HG02759 (cell line): ENCODE results near the gene NANOGP8.
"Not testable (repeated sequence)": the region's sequence is repeated elsewhere in the genome, so short reads cannot be mapped to it uniquely, and the experiment has no call there.

Experiments used
- ATAC-seq: cut with Tn5 transposase; IDR thresholded peaks from one replicate; pipeline ENCODE4 v1.9.1; 2021; ENCODE audit warnings: mild to moderate bottlenecking, moderate library complexity; ENCODE audit not compliant: unreplicated experiment

NANOGP8 gene

GRCh38 chr15:35085176-35085919, at the start of gene NANOGP8:
Gene NANOGP8, minus strand, starts transcription at chr15:35085295. Its CDS starts 185 bp downstream, at chr15:35085110.
- not testable (repeated sequence) for ATAC-seq

- no peak for ATAC-seq
Measured at GRCh38 chr15:35134299-35134698, 49.2 kb upstream of the NANOGP8 start.

- no peak for ATAC-seq
Measured at GRCh38 chr15:35130245-35130644, 45.1 kb upstream of the NANOGP8 start.

- no peak for ATAC-seq
Measured at GRCh38 chr15:35129361-35129760, 44.3 kb upstream of the NANOGP8 start.

- ATAC-seq, result no peak
Measured at GRCh38 chr15:35127717-35128116, 42.6 kb upstream of the NANOGP8 start.

GRCh38 chr15:35126236-35126635, 41.1 kb upstream of the NANOGP8 start:
- no peak for ATAC-seq

- no peak for ATAC-seq
Measured at GRCh38 chr15:35123743-35124142, 38.6 kb upstream of the NANOGP8 start.

GRCh38 chr15:35121611-35122359, 36.7 kb upstream of the NANOGP8 start:
- no peak for ATAC-seq

GRCh38 chr15:35120173-35120572, 35.1 kb upstream of the NANOGP8 start:
- ATAC-seq, result no peak

- ATAC-seq, result no peak
Measured at GRCh38 chr15:35118960-35119359, 33.9 kb upstream of the NANOGP8 start.

- no peak for ATAC-seq
Measured at GRCh38 chr15:35117543-35118265, 32.6 kb upstream of the NANOGP8 start.

GRCh38 chr15:35115155-35115725, 30.1 kb upstream of the NANOGP8 start:
- no peak for ATAC-seq

- no peak for ATAC-seq
Measured at GRCh38 chr15:35112346-35112745, 27.3 kb upstream of the NANOGP8 start.

- ATAC-seq, result no peak
Measured at GRCh38 chr15:35111861-35112260, 26.8 kb upstream of the NANOGP8 start.

- no peak for ATAC-seq
Measured at GRCh38 chr15:35108453-35108852, 23.4 kb upstream of the NANOGP8 start.

- no peak for ATAC-seq
Measured at GRCh38 chr15:35107561-35107960, 22.5 kb upstream of the NANOGP8 start.

- no peak for ATAC-seq
Measured at GRCh38 chr15:35107122-35107521, 22.0 kb upstream of the NANOGP8 start.

GRCh38 chr15:35104526-35105147, 19.5 kb upstream of the NANOGP8 start:
- no peak for ATAC-seq

- ATAC-seq, result no peak
Measured at GRCh38 chr15:35102186-35102585, 17.1 kb upstream of the NANOGP8 start.

- no peak for ATAC-seq
Measured at GRCh38 chr15:35101335-35101734, 16.2 kb upstream of the NANOGP8 start.

GRCh38 chr15:35098737-35099136, 13.6 kb upstream of the NANOGP8 start:
- no peak for ATAC-seq
